GM21737 (cell line): ENCODE data around the gene VAMP8.
"Not testable (repeated sequence)": the region's sequence is repeated elsewhere in the genome, so short reads cannot be mapped to it uniquely, and the experiment has no call there.

Source experiments
- ATAC-seq: cut with Tn5 transposase; IDR thresholded peaks from one replicate; pipeline ENCODE4 v1.9.1; 2021; ENCODE audit warnings: mild to moderate bottlenecking, moderate library complexity; ENCODE audit not compliant: unreplicated experiment

Gene VAMP8

DNA sequence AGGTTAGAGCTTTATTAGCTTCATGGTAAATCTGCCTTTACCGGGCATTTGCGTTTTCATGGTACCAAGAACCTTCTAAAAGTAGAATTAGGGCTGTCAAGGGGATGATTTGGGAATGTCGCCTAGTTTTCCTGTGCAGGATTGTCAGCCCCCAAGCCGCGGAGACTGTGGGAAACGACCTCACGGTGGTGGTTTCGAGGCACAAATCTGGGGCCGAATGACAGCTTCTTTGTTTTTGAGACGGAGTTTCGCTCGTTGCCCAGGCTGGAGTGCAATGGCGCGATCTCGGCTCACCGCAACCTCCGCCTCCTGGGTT lies 38.0 kb downstream of the VAMP8 start:
- no peak for ATAC-seq

DNA sequence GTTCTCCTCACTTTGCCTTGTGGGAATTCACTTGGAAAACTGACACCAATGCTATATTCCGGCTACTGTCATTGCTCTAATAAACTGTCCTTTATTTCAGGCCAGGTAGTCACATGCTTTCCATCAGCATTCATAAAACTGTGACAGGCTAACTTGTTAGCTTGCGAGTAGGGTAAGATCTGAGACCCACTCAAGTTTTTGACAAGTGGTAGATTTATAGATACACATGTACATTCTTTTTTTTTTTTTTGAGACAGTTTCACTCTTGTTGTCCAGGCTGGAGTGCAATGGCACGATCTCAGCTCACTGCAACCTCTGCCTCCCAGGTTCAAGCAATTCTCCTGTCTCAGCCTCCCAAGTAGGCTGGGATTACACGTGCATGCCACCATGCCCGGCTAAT lies 40.3 kb downstream of the VAMP8 start:
- not testable (repeated sequence) for ATAC-seq

DNA sequence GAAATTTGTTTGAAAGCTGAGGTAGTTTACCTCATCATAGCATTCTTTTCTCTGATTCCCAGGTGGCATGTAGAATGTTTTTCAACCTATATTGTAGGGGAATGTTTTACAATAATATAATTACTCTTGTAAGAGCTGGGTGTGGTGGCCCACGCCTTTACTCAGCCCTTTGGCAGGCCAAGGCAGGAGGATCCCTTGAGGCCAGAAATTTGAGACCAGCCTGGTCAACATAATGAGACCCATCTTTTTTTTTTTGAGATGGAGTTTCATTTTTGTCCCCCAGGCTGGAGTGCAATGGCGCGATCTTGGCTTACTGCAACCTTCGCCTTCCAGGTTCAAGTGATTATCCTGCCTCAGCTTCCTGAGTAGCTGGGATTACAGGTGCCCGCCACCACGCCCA lies 42.2 kb downstream of the VAMP8 start:
- no peak for ATAC-seq

DNA sequence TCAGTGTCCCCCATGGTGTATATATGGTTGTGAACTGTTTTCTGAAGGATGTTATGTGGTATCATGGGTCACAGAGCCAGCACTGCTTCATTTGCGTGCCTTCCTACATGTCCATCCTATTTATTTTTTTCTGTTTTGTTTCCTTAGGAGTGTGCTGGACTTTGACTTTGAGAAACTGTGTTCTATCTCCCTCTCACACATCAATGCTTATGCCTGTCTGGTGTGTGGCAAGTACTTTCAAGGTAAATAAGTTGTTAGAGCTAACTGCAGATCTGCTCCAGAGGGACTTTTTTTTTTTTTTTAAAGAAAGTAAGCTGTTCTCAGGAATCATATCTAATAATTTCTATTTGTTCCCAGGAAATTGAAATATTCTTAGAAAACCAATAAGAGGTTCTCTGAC lies 44.0 kb downstream of the VAMP8 start:
- no peak for ATAC-seq

DNA sequence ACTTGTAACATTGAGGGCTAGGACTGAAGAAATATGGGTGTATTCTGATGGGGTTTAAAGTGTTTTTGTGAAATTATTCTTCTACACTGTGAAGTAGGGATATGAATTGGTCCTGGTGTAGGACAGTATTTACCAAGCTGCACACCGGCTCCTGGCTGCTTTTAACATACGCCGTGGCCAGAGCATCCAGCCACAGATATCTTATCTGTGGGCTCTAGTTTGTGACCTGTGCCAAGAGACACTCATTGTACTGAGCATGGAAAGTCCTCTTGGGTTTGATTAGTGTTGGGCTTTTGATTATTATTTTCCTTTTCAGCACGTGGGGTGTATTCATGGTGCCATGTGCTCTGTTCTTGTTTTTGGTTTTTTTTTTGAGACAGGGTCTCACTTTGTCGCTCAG lies 46.6 kb downstream of the VAMP8 start:
- ATAC-seq = no peak

DNA sequence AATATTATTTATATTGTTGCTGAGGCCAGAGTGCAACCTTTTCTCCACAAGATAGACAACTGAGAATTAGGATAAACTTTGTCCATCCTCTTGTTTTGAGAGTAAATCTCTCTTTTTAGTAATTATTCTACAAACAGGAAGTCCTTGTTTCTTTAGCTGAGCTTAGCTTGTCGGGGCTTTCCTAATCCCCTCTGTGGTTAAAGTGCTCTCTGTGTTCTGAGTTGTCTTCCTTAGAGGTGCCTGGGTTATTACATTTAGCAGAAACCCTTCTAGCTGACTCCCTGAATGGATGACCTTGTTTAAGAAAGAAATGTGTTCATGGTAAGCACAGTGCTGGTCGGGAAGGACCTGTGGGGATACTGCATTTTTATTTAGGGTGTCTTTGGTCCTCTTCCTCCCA lies 51.3 kb downstream of the VAMP8 start:
- no peak for ATAC-seq

DNA sequence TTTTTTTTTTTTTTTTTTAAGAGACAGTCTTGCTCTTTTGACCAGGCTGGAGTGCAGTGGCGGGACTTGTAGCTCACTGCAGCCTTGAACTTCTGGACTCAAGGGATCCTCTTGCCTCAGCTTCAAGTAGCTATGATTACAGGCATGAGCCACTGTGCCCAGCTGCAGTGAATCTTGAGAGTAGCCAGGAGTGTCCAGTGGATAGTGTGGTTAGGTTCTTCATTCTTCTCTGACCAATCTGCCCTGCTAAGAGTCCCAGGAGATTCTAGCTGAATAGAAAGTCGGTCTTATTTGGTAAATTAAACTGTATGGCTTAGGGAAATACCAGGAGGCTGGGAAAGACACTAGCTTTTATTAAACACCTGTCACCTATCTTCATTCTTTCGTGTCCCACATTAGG lies 53.9 kb downstream of the VAMP8 start:
- no peak for ATAC-seq
